A673 (cell line): ENCODE results near the gene NEB. TPM values are rescaled to one million over a fixed set of nuclear protein-coding genes. Genes with fewer than 3 reads are reported as not detected.

Source experiments
- BruUV-seq: library from RNA; stranded (reverse); fragments of 400-500 nt; replicated peaks from 2 replicates; lab custom pipeline; 2021; lab: Mats Ljungman, UMichigan
- CTCF ChIA-PET: fragments of 300-600 bp; sonication (Branson Sonifier 250); formaldehyde crosslinking; loops from one replicate; lab custom pipeline; 2022; ENCODE audit warnings: antibody characterized with exemption; lab: Charles Lee
- POLR2A ChIA-PET: fragments of 300-600 bp; sonication (Branson Sonifier 250); formaldehyde crosslinking; loops from one replicate; lab custom pipeline; 2022; ENCODE audit warnings: antibody characterized with exemption; ENCODE audit not compliant: low non-redundant PET; lab: Charles Lee
- DNase-seq: peaks from one replicate; pipeline ENCODE4 v3.0.0-alpha.2; 2015; ENCODE audit warnings: low spot score
- H3K27ac ChIP-seq: fragments of 200-600 bp; sonication (generic); 2 replicates; pipeline ENCODE4 v1.5.1; 2016; ENCODE audit warnings: mixed run types, low read depth, mild to moderate bottlenecking, mixed read lengths, antibody characterized with exemption, low read length; ENCODE audit not compliant: poor library complexity, severe bottlenecking
- H3K27me3 ChIP-seq: fragments of 200-600 bp; sonication (generic); replicated peaks from 2 replicates; pipeline ENCODE4 v1.6.1; 2017; ENCODE audit warnings: mixed run types, low read depth, mild to moderate bottlenecking, mixed read lengths, antibody characterized with exemption, low read length; ENCODE audit not compliant: insufficient read depth, poor library complexity
- H3K36me3 ChIP-seq: fragments of 200-600 bp; sonication (generic); 2 replicates; pipeline ENCODE4 v1.6.1; 2016; ENCODE audit warnings: mixed run types, mild to moderate bottlenecking, mixed read lengths, antibody characterized with exemption, low read length; ENCODE audit not compliant: insufficient read depth, poor library complexity, severe bottlenecking
- H3K4me1 ChIP-seq: fragments of 200-600 bp; sonication (generic); 2 replicates; pipeline ENCODE4 v1.6.1; 2017; ENCODE audit warnings: mixed run types, mild to moderate bottlenecking, mixed read lengths, antibody characterized with exemption, low read length; ENCODE audit not compliant: insufficient read depth, poor library complexity, severe bottlenecking
- H3K4me3 ChIP-seq: fragments of 200-600 bp; sonication (generic); 2 replicates; pipeline ENCODE4 v1.5.1; 2016; ENCODE audit warnings: low read depth, mixed run types, mild to moderate bottlenecking, mixed read lengths, low read length; ENCODE audit not compliant: poor library complexity, severe bottlenecking
- H3K9me3 ChIP-seq: fragments of 200-600 bp; sonication (generic); 2 replicates; pipeline ENCODE4 v1.6.1; 2016; ENCODE audit warnings: mixed run types, low read depth, mild to moderate bottlenecking, mixed read lengths, antibody characterized with exemption, low read length; ENCODE audit not compliant: poor library complexity, severe bottlenecking
- CTCF ChIP-seq: fragments of 300-800, 200-600 bp; sonication (generic); conservative IDR thresholded peaks from 2 replicates; pipeline ENCODE4 v1.5.1; 2017; ENCODE audit warnings: low read depth, mild to moderate bottlenecking, antibody characterized with exemption, low read length, moderate library complexity, mixed read lengths
- EZH2 ChIP-seq: fragments of 200-600 bp; sonication (generic); IDR thresholded peaks from 2 replicates; pipeline ENCODE4 v1.6.1; 2017; ENCODE audit warnings: borderline replicate concordance, low read depth, mild to moderate bottlenecking, mixed read lengths, antibody characterized with exemption, low read length; ENCODE audit not compliant: poor library complexity, severe bottlenecking
- intact Hi-C: fragments of 100-400 bp; cut with micrococcal nuclease; formaldehyde crosslinking; loops from one replicate; pipeline ENCODE4 v1.10.0; 2022; ENCODE audit not compliant: unreplicated experiment
- total RNA-seq: library from RNA; stranded (reverse); gene quantifications from 2 replicates; pipeline ENCODE4 v1.2.3, GENCODE V29; 2021

Gene NEB
- total RNA-seq, 1 experiment from 2014 or later = 7.0 TPM

GRCh38 chr2:151781642-151782041, 47.4 kb upstream of the NEB start:
- H3K27me3 ChIP-seq = no peaks in the 10 kb centered on the region
- ChIA-PET POLR2A (no interaction called here), CTCF (no interaction called here)
- no peaks in the 10 kb centered on the region for H3K9me3 ChIP-seq
- intact Hi-C loops = no loop called here
- no peak overlapping the region for H3K4me3 ChIP-seq
- no peak for DNase-seq
- no peaks in the 10 kb centered on the region for H3K4me1 ChIP-seq
- H3K36me3 ChIP-seq = no peaks in the 10 kb centered on the region
- TF ChIP-seq CTCF = no peak
- TF ChIP-seq EZH2 = no peak
- H3K27ac ChIP-seq = no peak overlapping the region
- no TSS peak for BruUV-seq

- Histone ChIP-seq H3K9me3 (no peaks in the 10 kb centered on the region), H3K4me1 (no peaks in the 10 kb centered on the region), H3K27me3 (no peaks in the 10 kb centered on the region), H3K36me3 (no peaks in the 10 kb centered on the region), H3K27ac (no peak overlapping the region), H3K4me3 (no peak overlapping the region)
- ChIA-PET CTCF (no interaction called here), POLR2A (no interaction called here)
- intact Hi-C loops = no loop called here
- TF ChIP-seq CTCF (no peak), EZH2 (no peak)
- no TSS peak for BruUV-seq
- no peak for DNase-seq
Measured at GRCh38 chr2:151780938-151781337, 46.7 kb upstream of the NEB start.

GRCh38 chr2:151777935-151778334, 43.7 kb upstream of the NEB start:
- DNase-seq = no peak

More at GRCh38 chr2:151777935-151778334, 43.7 kb upstream of the NEB start:
- intact Hi-C loops = no loop called here
- no peak overlapping the region for H3K27ac ChIP-seq
- ChIA-PET CTCF (no interaction called here), POLR2A (no interaction called here)
- no peaks in the 10 kb centered on the region for H3K36me3 ChIP-seq
- no TSS peak for BruUV-seq
- TF ChIP-seq EZH2 (no peak), CTCF (no peak)
- H3K4me1 ChIP-seq = peaks cover 20% of the 10 kb centered on the region
- no peak overlapping the region for H3K4me3 ChIP-seq
- H3K9me3 ChIP-seq = no peaks in the 10 kb centered on the region
- H3K27me3 ChIP-seq = no peaks in the 10 kb centered on the region
